HG03039 (cell line): Measurements from ENCODE around the gene DFFA.
"Not testable (repeated sequence)": the region's sequence is repeated elsewhere in the genome, so short reads cannot be mapped to it uniquely, and the experiment has no call there.

Experiments
- ATAC-seq: cut with Tn5 transposase; IDR thresholded peaks from one replicate; pipeline ENCODE4 v1.9.1; 2021; ENCODE audit warnings: mild to moderate bottlenecking, moderate library complexity; ENCODE audit not compliant: unreplicated experiment

DFFA gene

GRCh38 chr1:10467078-10467477 lies 5.3 kb downstream of the DFFA start:
- no peak for ATAC-seq

DNA sequence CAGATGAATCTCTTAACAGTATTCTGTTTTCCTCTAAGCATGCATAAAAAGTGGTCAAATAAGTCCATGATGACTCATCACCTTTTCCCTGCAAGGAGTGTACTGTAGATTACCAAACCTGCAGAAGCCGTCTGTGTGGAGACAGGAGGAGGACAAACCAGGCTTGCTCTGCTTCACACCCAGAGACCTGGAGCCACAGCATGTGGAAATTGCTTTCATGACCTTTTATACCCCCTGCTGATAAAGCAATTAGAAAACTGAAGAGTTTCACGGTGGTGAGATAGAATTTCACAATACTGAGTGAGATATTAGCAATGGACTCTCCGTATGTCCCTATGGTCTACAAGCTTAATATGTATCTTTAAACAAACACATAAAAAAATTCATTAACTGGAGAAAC lies 13.1 kb downstream of the DFFA start:
- no peak for ATAC-seq

DNA sequence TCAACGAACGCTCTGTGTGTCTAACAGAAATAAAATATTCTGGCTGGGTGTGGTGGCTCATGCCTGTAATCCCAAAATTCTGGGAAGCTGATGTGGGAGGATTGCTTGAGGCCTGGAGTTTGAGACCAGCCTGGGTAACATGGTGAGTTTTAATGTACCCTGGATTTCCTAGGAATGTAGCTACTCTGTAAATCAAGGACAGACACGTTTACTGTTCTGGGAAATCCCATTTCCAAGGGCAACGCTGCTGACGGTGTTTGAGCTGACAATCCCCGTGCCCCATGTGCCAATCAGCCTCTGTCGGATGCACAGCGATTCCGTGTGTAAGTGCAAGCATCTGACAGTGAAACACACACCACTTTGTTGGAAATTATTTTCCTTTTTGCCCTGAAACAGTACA lies 14.5 kb downstream of the DFFA start:
- ATAC-seq = no peak

DNA sequence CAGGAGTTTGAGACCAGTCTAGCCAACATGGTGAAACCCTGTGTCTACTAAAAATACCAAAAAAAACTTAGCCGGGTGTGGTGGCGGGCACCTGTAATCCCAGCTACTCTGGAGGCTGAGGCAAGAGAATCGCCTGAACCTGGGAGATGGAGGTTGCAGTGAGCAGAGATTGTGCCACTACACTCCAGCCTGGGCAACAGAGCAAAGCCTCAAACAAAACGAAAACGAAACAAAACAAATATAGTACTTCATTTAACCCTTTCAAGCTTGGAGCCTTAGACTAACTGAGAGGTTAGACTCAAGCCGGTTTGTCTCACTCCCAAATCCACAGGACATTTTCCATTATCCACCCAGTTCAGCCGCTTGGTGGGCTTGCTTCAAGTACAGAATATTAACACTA lies 14.9 kb downstream of the DFFA start:
- ATAC-seq = not testable (repeated sequence)

DNA sequence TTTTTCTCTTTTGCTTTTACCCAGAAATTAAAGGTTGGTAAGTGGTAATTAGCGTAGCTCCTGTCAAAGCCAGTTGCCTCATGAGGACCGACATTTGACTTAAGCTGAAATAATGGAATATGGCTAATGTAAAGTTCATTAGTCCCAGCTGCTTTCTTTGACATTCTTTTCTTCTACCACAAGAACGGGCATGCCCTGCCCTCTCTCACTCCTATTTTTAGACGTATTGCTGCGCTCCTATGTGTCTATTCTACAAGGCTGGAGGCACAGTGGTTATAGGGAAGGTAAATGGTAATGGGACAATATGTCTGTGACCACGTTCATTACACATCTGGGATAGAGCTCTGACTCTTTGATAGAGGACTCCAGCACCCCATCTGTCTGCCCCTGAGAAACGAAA lies 15.7 kb downstream of the DFFA start:
- no peak for ATAC-seq

DNA sequence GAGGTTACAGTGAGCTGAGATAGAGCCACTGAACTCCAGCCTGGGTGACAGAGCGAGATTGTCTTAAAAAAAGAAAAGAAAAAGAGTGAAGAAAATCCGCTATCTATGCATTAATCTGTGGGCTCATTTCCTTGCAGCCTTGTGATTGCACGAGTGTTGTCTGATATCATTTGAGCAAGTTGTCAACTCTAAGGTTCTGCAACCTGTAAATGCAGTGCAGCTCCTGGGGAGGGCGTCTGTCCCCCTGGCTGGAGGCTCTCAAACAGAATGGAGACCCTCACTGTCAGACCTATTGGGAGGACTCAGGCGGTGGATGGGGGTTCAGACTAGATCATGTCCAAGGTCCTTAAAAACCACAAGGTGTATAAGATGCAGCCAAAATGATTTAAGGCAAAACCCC lies 16.3 kb downstream of the DFFA start:
- ATAC-seq = no peak

DNA sequence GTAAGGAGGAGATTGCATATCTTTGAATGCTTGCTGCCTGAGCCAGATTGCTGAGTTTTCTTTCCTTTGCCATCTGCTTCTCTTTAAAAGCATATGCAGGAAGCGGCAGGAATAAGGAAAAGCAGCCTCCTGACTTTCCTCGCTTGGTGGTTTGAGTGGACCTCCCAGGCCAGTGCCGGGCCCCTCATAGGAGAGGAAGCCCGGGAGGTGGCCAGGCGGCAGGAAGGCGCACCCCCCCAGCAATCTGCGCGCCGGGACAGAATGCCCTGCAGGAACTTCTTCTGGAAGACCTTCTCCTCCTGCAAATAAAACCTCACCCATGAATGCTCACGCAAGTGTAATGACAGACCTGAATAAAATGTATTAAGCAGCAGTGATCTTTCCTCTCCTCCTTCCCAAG lies 21.0 kb downstream of the DFFA start:
- ATAC-seq = no peak

DNA sequence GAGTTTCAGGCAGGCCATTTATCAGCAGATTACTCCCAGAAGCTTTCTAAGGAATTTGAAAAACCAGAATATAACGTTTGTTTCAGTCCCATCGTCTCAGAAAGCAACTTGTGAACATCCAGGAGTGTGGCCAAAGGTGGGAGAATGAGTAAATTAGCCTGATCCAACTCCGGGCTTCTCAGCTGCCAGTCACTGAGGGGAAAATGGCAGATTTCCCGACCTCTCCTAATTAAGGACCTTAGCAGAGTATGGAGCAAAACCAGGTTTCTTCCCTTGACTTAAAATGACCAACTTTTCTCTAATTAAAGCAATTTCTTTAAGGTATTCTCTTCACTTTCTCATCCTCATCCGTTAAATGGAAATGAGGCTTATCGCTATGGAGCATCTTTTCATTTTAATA lies 21.5 kb downstream of the DFFA start:
- no peak for ATAC-seq

- no peak for ATAC-seq
Observed at GRCh38 chr1:10450156-10450814, 22.0 kb downstream of the DFFA start.

DNA sequence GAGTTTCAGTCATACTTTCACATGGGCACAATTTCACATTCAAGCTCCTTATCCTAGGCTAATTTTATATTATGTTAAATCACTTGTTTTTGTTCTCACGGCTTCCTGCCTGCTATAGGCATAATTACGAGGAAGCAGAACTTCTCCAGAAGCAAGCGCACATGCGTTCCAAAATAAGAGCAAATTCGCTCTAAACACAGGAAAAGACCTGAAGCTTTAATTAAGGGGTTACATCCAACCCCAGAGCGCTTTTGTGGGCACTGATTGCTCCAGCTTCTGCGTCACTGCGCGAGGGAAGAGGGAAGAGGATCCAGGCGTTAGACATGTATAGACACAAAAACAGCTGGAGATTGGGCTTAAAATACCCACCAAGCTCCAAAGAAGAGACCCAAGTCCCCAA lies 22.6 kb downstream of the DFFA start, which contains the start of gene CORT:
CORT (plus strand) TSS at position 281 of the 400 bp plus-strand sequence. CDS start 193 bp downstream, outside the sequence.
- no peak for ATAC-seq

- ATAC-seq = no peak
Observed at GRCh38 chr1:10446790-10447422, 25.4 kb downstream of the DFFA start.

DNA sequence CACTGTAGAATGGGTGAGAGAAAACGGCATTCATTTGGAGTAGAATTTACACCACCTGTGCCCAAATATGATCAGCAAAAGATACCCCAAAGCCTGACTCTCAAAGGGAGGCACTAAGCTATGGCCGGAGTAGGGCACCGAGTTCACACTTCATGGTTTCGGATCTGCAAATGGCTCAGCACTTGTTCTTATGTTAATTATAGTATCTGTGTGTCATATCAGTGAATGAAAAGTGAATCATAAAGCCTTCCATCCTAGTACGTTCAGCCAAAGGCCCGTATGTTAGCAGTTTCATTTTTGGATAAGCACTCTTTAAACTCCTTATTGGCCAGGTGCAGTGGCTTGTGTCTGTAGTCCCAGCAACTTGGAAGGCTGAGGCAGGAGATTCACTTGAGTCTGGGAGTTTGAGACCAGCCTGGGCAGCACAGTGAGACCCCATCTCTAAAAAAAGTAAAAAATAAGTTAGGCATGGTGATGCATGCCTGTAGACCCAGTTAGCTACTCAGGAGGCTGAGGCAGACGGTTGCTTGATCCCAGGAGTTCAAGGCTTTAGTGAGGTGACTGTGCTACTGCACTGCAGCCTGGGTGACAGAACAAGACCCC lies 27.4 kb downstream of the DFFA start:
- ATAC-seq = no peak

GRCh38 chr1:10444248-10444647 lies 28.1 kb downstream of the DFFA start:
- no peak for ATAC-seq

DNA sequence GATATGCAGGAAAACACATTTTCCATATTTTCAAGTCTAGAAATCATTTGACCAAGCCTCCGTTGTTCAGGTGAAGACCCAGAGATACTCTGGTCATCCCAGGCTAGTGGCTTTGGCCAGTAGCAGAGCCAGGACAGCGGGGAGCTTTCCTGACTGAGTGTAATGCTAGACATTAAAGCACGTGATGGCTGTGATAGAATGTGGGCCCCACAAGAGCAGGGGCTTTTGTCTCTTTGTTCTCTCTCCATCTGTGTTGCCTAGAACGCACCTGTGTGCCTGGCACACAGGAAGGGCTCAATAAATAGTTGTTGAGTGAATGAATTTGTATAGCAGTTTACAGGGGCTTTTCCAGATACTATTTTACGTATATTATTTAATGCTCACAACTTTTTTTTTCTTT lies 31.5 kb downstream of the DFFA start:
- no peak for ATAC-seq

- no peak for ATAC-seq
Observed at GRCh38 chr1:10440305-10440704, 32.0 kb downstream of the DFFA start.

- ATAC-seq = no peak
Observed at GRCh38 chr1:10438677-10439163, 33.6 kb downstream of the DFFA start.

GRCh38 chr1:10437052-10437451 lies 35.3 kb downstream of the DFFA start:
- ATAC-seq = no peak

GRCh38 chr1:10434590-10434989 lies 37.7 kb downstream of the DFFA start:
- ATAC-seq = no peak

DNA sequence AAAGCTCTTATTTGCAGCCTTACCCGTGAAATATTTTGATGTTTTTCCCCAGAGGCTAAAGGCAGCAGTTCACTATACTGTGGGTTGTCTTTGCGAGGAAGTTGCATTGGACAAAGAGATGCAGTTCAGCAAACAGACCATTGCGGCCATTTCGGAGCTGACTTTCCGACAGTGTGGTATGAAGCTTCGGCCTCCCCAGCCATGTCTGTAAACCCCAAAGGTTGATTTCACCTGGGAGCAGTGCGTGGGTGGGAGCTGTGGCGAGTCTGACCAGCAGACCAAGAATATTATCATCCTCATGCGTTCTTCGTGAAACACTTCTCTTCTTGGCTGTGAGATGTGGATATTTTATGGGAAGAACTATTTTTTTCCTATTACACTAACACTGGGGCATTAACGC lies 38.5 kb downstream of the DFFA start:
- ATAC-seq = no peak

- ATAC-seq = no peak
Observed at GRCh38 chr1:10432910-10433700, 39.2 kb downstream of the DFFA start.

DNA sequence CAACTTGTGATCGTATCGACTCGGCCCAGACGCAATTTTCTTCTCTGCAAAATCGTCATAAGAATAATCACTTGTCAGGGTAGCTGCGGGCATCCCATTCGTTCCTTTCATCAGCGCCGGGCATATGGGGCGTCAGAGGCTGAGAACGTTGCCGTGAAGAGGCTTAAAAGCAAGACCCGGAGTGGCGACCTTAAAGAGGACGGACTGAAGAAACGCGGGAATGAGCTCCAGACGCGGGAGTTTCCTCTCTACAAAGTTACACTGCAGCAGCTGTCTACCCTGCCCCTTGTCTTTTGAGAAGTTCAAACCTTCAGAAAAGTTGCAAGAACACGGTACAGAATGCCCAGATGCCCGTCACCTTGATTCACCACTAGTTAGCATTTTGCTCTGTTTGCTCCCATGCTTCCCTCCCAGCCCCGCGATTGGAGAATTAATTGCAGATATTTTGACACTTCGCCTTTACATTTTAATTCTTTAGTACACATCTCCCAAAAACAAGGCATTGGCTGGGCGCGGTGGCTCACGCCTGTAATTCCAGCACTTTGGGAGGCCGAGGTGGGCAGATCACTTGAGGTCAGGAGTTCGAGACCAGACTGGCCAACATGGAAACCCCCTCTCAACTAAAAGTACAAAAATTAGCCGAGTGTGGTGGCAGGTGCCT lies 41.1 kb downstream of the DFFA start:
- no peak for ATAC-seq
